ENCODE results near the gene MYO5B. TPM values are rescaled to one million over a fixed set of nuclear protein-coding genes. Genes with fewer than 3 reads are reported as not detected.

The MYO5B gene
- total and polyA plus RNA-seq, 4 donors, result 0.92 to 20.3 (median 2.9) TPM

- no peak overlapping the region for H3K27ac ChIP-seq (ENCODE audit: low read depth in 1 of 2, low read length in 2 of 2)
- no peaks in the 10 kb centered on the region for H3K9me3 ChIP-seq (ENCODE audit: control insufficient read depth, low read length)
- 50 to 62% methylated on average over 10 of the region's 10 CpGs for WGBS, 2 donors
- intact Hi-C loops (cut with DNase I), result no loop called here
- no peak for ATAC-seq (ENCODE audit: low FRiP score)
- no peaks in the 10 kb centered on the region for H3K27me3 ChIP-seq (ENCODE audit: control insufficient read depth in 1 of 2, insufficient read depth in 2 of 2, low read length in 1 of 2)
- H3K36me3 ChIP-seq (ENCODE audit: control insufficient read depth in 1 of 2, insufficient read depth in 2 of 2, low read length in 1 of 2), result no peaks in the 10 kb centered on the region
- no peak for DNase-seq
- no peak overlapping the region for H3K4me3 ChIP-seq (ENCODE audit: low read length in 2 of 2)
- no peaks in the 10 kb centered on the region for H3K4me1 ChIP-seq (ENCODE audit: control insufficient read depth in 1 of 2, insufficient read depth in 2 of 2, low read length in 2 of 2)
Observed at GRCh38 chr18:49886891-49887764, 307.8 kb downstream of the MYO5B start.

- H3K4me1 ChIP-seq (ENCODE audit: control insufficient read depth in 1 of 2, insufficient read depth in 2 of 2, low read length in 2 of 2), result no peaks in the 10 kb centered on the region
- no peak overlapping the region for H3K27ac ChIP-seq (ENCODE audit: low read depth in 1 of 2, low read length in 2 of 2)
- WGBS, 2 donors, result 25 to 34% methylated on average over 2 of the region's 2 CpGs
- intact Hi-C loops (cut with DNase I), result no loop called here
- H3K36me3 ChIP-seq (ENCODE audit: control insufficient read depth in 1 of 2, insufficient read depth in 2 of 2, low read length in 1 of 2), result no peaks in the 10 kb centered on the region
- H3K9me3 ChIP-seq (ENCODE audit: control insufficient read depth, low read length), result no peaks in the 10 kb centered on the region
- DNase-seq (no peak), ATAC-seq (ENCODE audit: low FRiP score) (no peak)
- no peak overlapping the region for H3K4me3 ChIP-seq (ENCODE audit: low read length in 2 of 2)
- H3K27me3 ChIP-seq (ENCODE audit: control insufficient read depth in 1 of 2, insufficient read depth in 2 of 2, low read length in 1 of 2), result no peaks in the 10 kb centered on the region
Observed at GRCh38 chr18:49884959-49885358, 310.0 kb downstream of the MYO5B start.

GRCh38 chr18:49884465-49884864 is 310.5 kb downstream of the MYO5B start:
- Histone ChIP-seq H3K4me3 (ENCODE audit: low read length in 2 of 2) (no peak overlapping the region), H3K9me3 (ENCODE audit: control insufficient read depth, low read length) (no peaks in the 10 kb centered on the region), H3K27ac (ENCODE audit: low read depth in 1 of 2, low read length in 2 of 2) (no peak overlapping the region), H3K36me3 (ENCODE audit: control insufficient read depth in 1 of 2, insufficient read depth in 2 of 2, low read length in 1 of 2) (no peaks in the 10 kb centered on the region), H3K4me1 (ENCODE audit: control insufficient read depth in 1 of 2, insufficient read depth in 2 of 2, low read length in 2 of 2) (no peaks in the 10 kb centered on the region), H3K27me3 (ENCODE audit: control insufficient read depth in 1 of 2, insufficient read depth in 2 of 2, low read length in 1 of 2) (no peaks in the 10 kb centered on the region)
- intact Hi-C loops (cut with DNase I), result no loop called here
- ATAC-seq (ENCODE audit: low FRiP score) (no peak), DNase-seq (no peak)
- 86 to 87% methylated on average over 4 of the region's 4 CpGs for WGBS, 2 donors

GRCh38 chr18:49880661-49881060 is 314.3 kb downstream of the MYO5B start:
- Histone ChIP-seq H3K4me3 (ENCODE audit: low read length in 2 of 2) (no peak overlapping the region), H3K36me3 (ENCODE audit: control insufficient read depth in 1 of 2, insufficient read depth in 2 of 2, low read length in 1 of 2) (no peaks in the 10 kb centered on the region), H3K27me3 (ENCODE audit: control insufficient read depth in 1 of 2, insufficient read depth in 2 of 2, low read length in 1 of 2) (no peaks in the 10 kb centered on the region), H3K4me1 (ENCODE audit: control insufficient read depth in 1 of 2, insufficient read depth in 2 of 2, low read length in 2 of 2) (no peaks in the 10 kb centered on the region), H3K9me3 (ENCODE audit: control insufficient read depth, low read length) (no peaks in the 10 kb centered on the region), H3K27ac (ENCODE audit: low read depth in 1 of 2, low read length in 2 of 2) (no peak overlapping the region)
- intact Hi-C loops (cut with DNase I), result no loop called here
- 72 to 86% methylated on average over 3 of the region's 3 CpGs for WGBS, 2 donors
- no peak for DNase-seq
- ATAC-seq (ENCODE audit: low FRiP score), result no peak

- Histone ChIP-seq H3K4me3 (ENCODE audit: low read length in 2 of 2) (no peak overlapping the region), H3K36me3 (ENCODE audit: control insufficient read depth in 1 of 2, insufficient read depth in 2 of 2, low read length in 1 of 2) (no peaks in the 10 kb centered on the region), H3K27ac (ENCODE audit: low read depth in 1 of 2, low read length in 2 of 2) (no peak overlapping the region), H3K9me3 (ENCODE audit: control insufficient read depth, low read length) (no peaks in the 10 kb centered on the region), H3K4me1 (ENCODE audit: control insufficient read depth in 1 of 2, insufficient read depth in 2 of 2, low read length in 2 of 2) (no peaks in the 10 kb centered on the region), H3K27me3 (ENCODE audit: control insufficient read depth in 1 of 2, insufficient read depth in 2 of 2, low read length in 1 of 2) (no peaks in the 10 kb centered on the region)
- DNase-seq (no peak), ATAC-seq (ENCODE audit: low FRiP score) (no peak)
- intact Hi-C loops (cut with DNase I), result no loop called here
- 64 to 71% methylated on average over 3 of the region's 3 CpGs for WGBS, 2 donors
Observed at GRCh38 chr18:49879271-49879580, 315.7 kb downstream of the MYO5B start.

- Histone ChIP-seq H3K27me3 (ENCODE audit: control insufficient read depth in 1 of 2, insufficient read depth in 2 of 2, low read length in 1 of 2) (no peaks in the 10 kb centered on the region), H3K36me3 (ENCODE audit: control insufficient read depth in 1 of 2, insufficient read depth in 2 of 2, low read length in 1 of 2) (no peaks in the 10 kb centered on the region), H3K4me3 (ENCODE audit: low read length in 2 of 2) (no peak overlapping the region), H3K4me1 (ENCODE audit: control insufficient read depth in 1 of 2, insufficient read depth in 2 of 2, low read length in 2 of 2) (no peaks in the 10 kb centered on the region), H3K27ac (ENCODE audit: low read depth in 1 of 2, low read length in 2 of 2) (no peak overlapping the region), H3K9me3 (ENCODE audit: control insufficient read depth, low read length) (no peaks in the 10 kb centered on the region)
- DNase-seq (no peak), ATAC-seq (ENCODE audit: low FRiP score) (no peak)
- 76 to 83% methylated on average over 10 of the region's 10 CpGs for WGBS, 2 donors
- intact Hi-C loops (cut with DNase I), result no loop called here
Observed at GRCh38 chr18:49878567-49879270, 316.2 kb downstream of the MYO5B start.

- intact Hi-C loops (cut with DNase I), result no loop called here
Observed at GRCh38 chr18:49878015-49878414, 316.9 kb downstream of the MYO5B start.

GRCh38 chr18:49876536-49876935 is 318.4 kb downstream of the MYO5B start:
- Histone ChIP-seq H3K36me3 (ENCODE audit: control insufficient read depth in 1 of 2, insufficient read depth in 2 of 2, low read length in 1 of 2) (no peaks in the 10 kb centered on the region), H3K9me3 (ENCODE audit: control insufficient read depth, low read length) (no peaks in the 10 kb centered on the region), H3K27me3 (ENCODE audit: control insufficient read depth in 1 of 2, insufficient read depth in 2 of 2, low read length in 1 of 2) (no peaks in the 10 kb centered on the region), H3K4me1 (ENCODE audit: control insufficient read depth in 1 of 2, insufficient read depth in 2 of 2, low read length in 2 of 2) (no peaks in the 10 kb centered on the region), H3K27ac (ENCODE audit: low read depth in 1 of 2, low read length in 2 of 2) (no peak overlapping the region), H3K4me3 (ENCODE audit: low read length in 2 of 2) (no peak overlapping the region)
- 81 to 89% methylated on average over 4 of the region's 4 CpGs for WGBS, 2 donors
- DNase-seq (no peak), ATAC-seq (ENCODE audit: low FRiP score) (peak; percentile 53)
- intact Hi-C loops (cut with DNase I), result no loop called here

More at GRCh38 chr18:49878015-49878414, 316.9 kb downstream of the MYO5B start:
- Histone ChIP-seq H3K27me3 (ENCODE audit: control insufficient read depth in 1 of 2, insufficient read depth in 2 of 2, low read length in 1 of 2) (no peaks in the 10 kb centered on the region), H3K4me3 (ENCODE audit: low read length in 2 of 2) (no peak overlapping the region), H3K27ac (ENCODE audit: low read depth in 1 of 2, low read length in 2 of 2) (no peak overlapping the region), H3K9me3 (ENCODE audit: control insufficient read depth, low read length) (no peaks in the 10 kb centered on the region), H3K36me3 (ENCODE audit: control insufficient read depth in 1 of 2, insufficient read depth in 2 of 2, low read length in 1 of 2) (no peaks in the 10 kb centered on the region), H3K4me1 (ENCODE audit: control insufficient read depth in 1 of 2, insufficient read depth in 2 of 2, low read length in 2 of 2) (no peaks in the 10 kb centered on the region)
- WGBS, 2 donors, result 94 to 96% methylated on average over 2 of the region's 2 CpGs
- DNase-seq, result no peak
- ATAC-seq (ENCODE audit: low FRiP score), result no peak

- Histone ChIP-seq H3K4me1 (ENCODE audit: control insufficient read depth in 1 of 2, insufficient read depth in 2 of 2, low read length in 2 of 2) (no peaks in the 10 kb centered on the region), H3K36me3 (ENCODE audit: control insufficient read depth in 1 of 2, insufficient read depth in 2 of 2, low read length in 1 of 2) (no peaks in the 10 kb centered on the region), H3K27ac (ENCODE audit: low read depth in 1 of 2, low read length in 2 of 2) (no peak overlapping the region), H3K9me3 (ENCODE audit: control insufficient read depth, low read length) (no peaks in the 10 kb centered on the region), H3K27me3 (ENCODE audit: control insufficient read depth in 1 of 2, insufficient read depth in 2 of 2, low read length in 1 of 2) (no peaks in the 10 kb centered on the region), H3K4me3 (ENCODE audit: low read length in 2 of 2) (no peak overlapping the region)
- intact Hi-C loops (cut with DNase I), result no loop called here
- ATAC-seq (ENCODE audit: low FRiP score) (no peak), DNase-seq (no peak)
- 92 to 94% methylated on average over 1 of the region's 1 CpG for WGBS, 2 donors
Observed at GRCh38 chr18:49875783-49876182, 319.2 kb downstream of the MYO5B start.
